Naive thymus-derived CD8-positive, alpha-beta T cell (primary cell): ENCODE measurements around the gene DSC3. TPM values are rescaled to one million over a fixed set of nuclear protein-coding genes. Genes with fewer than 3 reads are reported as not detected.

Experiments
- ATAC-seq, 2 donors: fragments of 150-1000 bp; cut with Tn5 transposase in 1 of 2; sonication (Bioruptor Pico), chemical (Tn5 transposase) in 1 of 2; 1 replicate in 1 of 2; 2 replicates in 1 of 2; pipeline ENCODE4 v1.10.0; 2021; ENCODE audit warnings: mild to moderate bottlenecking in 2 of 2, moderate library complexity in 2 of 2
- POLR2A ChIA-PET: fragments of 350-600 bp; sonication (Branson Sonifier 250); formaldehyde crosslinking; loops from one replicate; lab custom pipeline; 2021; ENCODE audit warnings: antibody characterized with exemption; lab: Charles Lee
- DNase-seq, 10 donors: peaks; one replicate each; pipeline versions ENCODE4 v3.0.0 to v3.0.0-alpha.2; 2020 to 2022
- H3K27ac Mint-ChIP-seq, 10 donors: one replicate each; pipeline ENCODE4 v1.8.0; 2020 to 2022; ENCODE audit warnings: mild to moderate bottlenecking in 10 of 10, mixed read lengths in 10 of 10, moderate library complexity in 4 of 10, inconsistent platforms in 1 of 10
- H3K27me3 Mint-ChIP-seq, 5 donors: one replicate each; pipeline ENCODE4 v1.8.0; 2021 to 2022; ENCODE audit warnings: mixed read lengths in 5 of 5
- H3K36me3 Mint-ChIP-seq, 3 donors: one replicate each; pipeline ENCODE4 v1.8.0; 2020 to 2022; ENCODE audit warnings: mixed read lengths in 3 of 3, mild to moderate bottlenecking in 2 of 3, inconsistent platforms in 1 of 3
- H3K4me1 Mint-ChIP-seq, 4 donors: one replicate each; pipeline ENCODE4 v1.8.0; 2021 to 2022; ENCODE audit warnings: mixed read lengths in 4 of 4
- H3K4me3 Mint-ChIP-seq, 10 donors: one replicate each; pipeline ENCODE4 v1.8.0; 2020 to 2022; ENCODE audit warnings: mild to moderate bottlenecking in 10 of 10, mixed read lengths in 10 of 10, moderate library complexity in 6 of 10, inconsistent platforms in 1 of 10
- H3K9me3 Mint-ChIP-seq, 9 donors: one replicate each; pipeline ENCODE4 v1.8.0; 2020 to 2022; ENCODE audit warnings: mixed read lengths in 9 of 9, mild to moderate bottlenecking in 3 of 9, inconsistent platforms in 1 of 9, moderate library complexity in 1 of 9
- polyA plus RNA-seq, 3 donors: library from polyadenylated mRNA; unstranded; fragments of 300-500 nt; fragmentation: Illumina TruSeq; gene quantifications; one replicate each; pipeline ENCODE4 v1.2.3, GENCODE V29; 2021
- total RNA-seq, 8 experiments: library from RNA in 2 of 8; stranded (reverse) in 2 of 8; gene quantifications; one replicate each; pipeline ENCODE4 v1.2.3 and lab custom pipeline; 2021 to 2026

DSC3 gene
- total and polyA plus RNA-seq, 5 experiments from 2014 or later = not detected

GRCh38 chr18:30954262-30954661 lies 88.3 kb downstream of the DSC3 start:
- DNase-seq (no peak), ATAC-seq (no peak)
- H3K4me3 Mint-ChIP-seq = no peak overlapping the region
- POLR2A ChIA-PET = no interaction called here
- H3K9me3 Mint-ChIP-seq = peaks cover 0 to 2% (median 0%) of the 10 kb centered on the region in 9 donors
- H3K27ac Mint-ChIP-seq = no peak overlapping the region
- H3K4me1 Mint-ChIP-seq = no peaks in the 10 kb centered on the region
- H3K27me3 Mint-ChIP-seq = peaks cover 0 to 11% (median 1%) of the 10 kb centered on the region in 5 donors
- H3K36me3 Mint-ChIP-seq = no peaks in the 10 kb centered on the region

GRCh38 chr18:30945761-30946160 lies 96.8 kb downstream of the DSC3 start:
- H3K36me3 Mint-ChIP-seq = peaks cover 0 to 8% (median 0%) of the 10 kb centered on the region in 3 donors

GRCh38 chr18:30944773-30945417 lies 97.6 kb downstream of the DSC3 start:
- H3K36me3 Mint-ChIP-seq = peaks cover 0 to 8% (median 0%) of the 10 kb centered on the region in 3 donors
- no peaks in the 10 kb centered on the region for H3K4me1 Mint-ChIP-seq
- H3K27me3 Mint-ChIP-seq = peaks cover 0 to 1% (median 0%) of the 10 kb centered on the region in 5 donors

More at GRCh38 chr18:30945761-30946160, 96.8 kb downstream of the DSC3 start:
- H3K4me3 Mint-ChIP-seq = no peak overlapping the region
- no peak for ATAC-seq
- POLR2A ChIA-PET = no interaction called here
- DNase-seq = no peak
- H3K27ac Mint-ChIP-seq = no peak overlapping the region
- H3K4me1 Mint-ChIP-seq = no peaks in the 10 kb centered on the region
- peaks cover 0 to 5% (median 0%) of the 10 kb centered on the region in 5 donors for H3K27me3 Mint-ChIP-seq
- H3K9me3 Mint-ChIP-seq = peaks cover 7 to 18% (median 12%) of the 10 kb centered on the region in 9 donors

GRCh38 chr18:30940952-30941539 lies 101.5 kb downstream of the DSC3 start:
- ATAC-seq (no peak), DNase-seq (no peak)
- Mint-ChIP-seq H3K9me3 (peaks cover 13 to 33% (median 23%) of the 10 kb centered on the region in 9 donors), H3K36me3 (peaks cover 0 to 8% (median 0%) of the 10 kb centered on the region in 3 donors), H3K27me3 (no peaks in the 10 kb centered on the region), H3K4me3 (no peak overlapping the region), H3K27ac (no peak overlapping the region), H3K4me1 (no peaks in the 10 kb centered on the region)
- POLR2A ChIA-PET = no interaction called here

More at GRCh38 chr18:30944773-30945417, 97.6 kb downstream of the DSC3 start:
- POLR2A ChIA-PET = no interaction called here
- H3K9me3 Mint-ChIP-seq = peaks cover 11 to 25% (median 20%) of the 10 kb centered on the region in 9 donors
- H3K27ac Mint-ChIP-seq = no peak overlapping the region
- ATAC-seq (no peak), DNase-seq (no peak)
- H3K4me3 Mint-ChIP-seq = no peak overlapping the region

Other genes starting within 250 kb of the DSC3 start
- not detected for gene DSC2, start 59.7 kb upstream of the DSC3 start, total RNA-seq
- gene DSC2, start 59.7 kb upstream of the DSC3 start, polyA plus RNA-seq = not detected
- 10 to 100 TPM; 11.3 to 13.0 TPM for gene DSC1, start 120.1 kb upstream of the DSC3 start, total RNA-seq
- gene DSC1, start 120.1 kb upstream of the DSC3 start, polyA plus RNA-seq = 10 to 100 TPM; 15.0 to 26.0 (median 18.2) TPM